ENCODE measurements around the gene S100A1.

Gene S100A1

DNA sequence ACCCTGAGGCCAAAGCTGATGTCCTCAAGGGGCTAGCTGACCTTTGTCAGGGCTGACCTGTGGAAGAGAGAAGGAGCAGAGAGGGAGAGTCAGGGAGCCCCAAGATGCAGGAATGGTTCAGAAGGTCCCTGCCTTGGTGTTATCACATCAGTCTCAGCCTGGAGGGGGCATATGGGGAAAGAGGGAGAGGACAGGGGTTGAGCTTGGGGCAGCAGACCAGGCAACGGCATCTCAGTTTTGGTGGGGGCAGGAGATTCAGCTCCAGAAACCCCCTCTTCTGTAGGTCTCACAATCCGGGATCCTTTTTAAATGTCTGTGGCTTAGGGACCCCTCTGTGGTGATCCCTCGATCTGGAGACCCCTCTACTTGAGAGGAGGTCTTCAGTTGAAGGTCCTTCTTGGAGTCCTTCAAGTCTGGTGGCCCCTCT, 1.7 kb upstream of the S100A1 start:
- Histone ChIP-seq H4K20me1 (ENCODE audit: insufficient read depth, low read length, poor library complexity, severe bottlenecking) (no peaks in the 10 kb centered on the region), H3K4me1 (ENCODE audit: insufficient read depth, low read length, poor library complexity, severe bottlenecking) (peaks cover 26% of the 10 kb centered on the region), H3K4me3 (ENCODE audit: low read length, poor library complexity, severe bottlenecking) (no peak overlapping the region), H2AFZ (ENCODE audit: low read length) (no peak overlapping the region), H3F3A (ENCODE audit: low read depth) (no peaks in the 10 kb centered on the region), H3K79me2 (ENCODE audit: insufficient read depth, low read length) (no peaks in the 10 kb centered on the region), H3K27me3 (ENCODE audit: insufficient read depth, low read length, poor library complexity, severe bottlenecking) (no peaks in the 10 kb centered on the region), H3K9me3 (ENCODE audit: insufficient read depth, low read depth, low read length) (no peaks in the 10 kb centered on the region), H3K9ac (ENCODE audit: low read depth, low read length, poor library complexity, severe bottlenecking) (peak overlapping the region; percentile 41), H3K4me2 (ENCODE audit: low read depth, low read length, poor library complexity, severe bottlenecking) (no peak overlapping the region), H3K36me3 (ENCODE audit: insufficient read depth, low read length) (no peaks in the 10 kb centered on the region), H3K9me2 (replicated peaks; ENCODE audit: low read depth, low read length) (no peaks in the 10 kb centered on the region)
- no peak for TF ChIP-seq EZH2phosphoT487 (IDR thresholded peaks at IDR 0.05; ENCODE audit: borderline replicate concordance)
- TF ChIP-seq, protein P1, sequence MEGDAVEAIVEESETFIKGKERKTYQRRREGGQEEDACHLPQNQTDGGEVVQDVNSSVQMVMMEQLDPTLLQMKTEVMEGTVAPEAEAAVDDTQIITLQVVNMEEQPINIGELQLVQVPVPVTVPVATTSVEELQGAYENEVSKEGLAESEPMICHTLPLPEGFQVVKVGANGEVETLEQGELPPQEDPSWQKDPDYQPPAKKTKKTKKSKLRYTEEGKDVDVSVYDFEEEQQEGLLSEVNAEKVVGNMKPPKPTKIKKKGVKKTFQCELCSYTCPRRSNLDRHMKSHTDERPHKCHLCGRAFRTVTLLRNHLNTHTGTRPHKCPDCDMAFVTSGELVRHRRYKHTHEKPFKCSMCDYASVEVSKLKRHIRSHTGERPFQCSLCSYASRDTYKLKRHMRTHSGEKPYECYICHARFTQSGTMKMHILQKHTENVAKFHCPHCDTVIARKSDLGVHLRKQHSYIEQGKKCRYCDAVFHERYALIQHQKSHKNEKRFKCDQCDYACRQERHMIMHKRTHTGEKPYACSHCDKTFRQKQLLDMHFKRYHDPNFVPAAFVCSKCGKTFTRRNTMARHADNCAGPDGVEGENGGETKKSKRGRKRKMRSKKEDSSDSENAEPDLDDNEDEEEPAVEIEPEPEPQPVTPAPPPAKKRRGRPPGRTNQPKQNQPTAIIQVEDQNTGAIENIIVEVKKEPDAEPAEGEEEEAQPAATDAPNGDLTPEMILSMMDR (conservative IDR thresholded peaks at IDR 0.05; ENCODE audit: low read length) = no peak

DNA sequence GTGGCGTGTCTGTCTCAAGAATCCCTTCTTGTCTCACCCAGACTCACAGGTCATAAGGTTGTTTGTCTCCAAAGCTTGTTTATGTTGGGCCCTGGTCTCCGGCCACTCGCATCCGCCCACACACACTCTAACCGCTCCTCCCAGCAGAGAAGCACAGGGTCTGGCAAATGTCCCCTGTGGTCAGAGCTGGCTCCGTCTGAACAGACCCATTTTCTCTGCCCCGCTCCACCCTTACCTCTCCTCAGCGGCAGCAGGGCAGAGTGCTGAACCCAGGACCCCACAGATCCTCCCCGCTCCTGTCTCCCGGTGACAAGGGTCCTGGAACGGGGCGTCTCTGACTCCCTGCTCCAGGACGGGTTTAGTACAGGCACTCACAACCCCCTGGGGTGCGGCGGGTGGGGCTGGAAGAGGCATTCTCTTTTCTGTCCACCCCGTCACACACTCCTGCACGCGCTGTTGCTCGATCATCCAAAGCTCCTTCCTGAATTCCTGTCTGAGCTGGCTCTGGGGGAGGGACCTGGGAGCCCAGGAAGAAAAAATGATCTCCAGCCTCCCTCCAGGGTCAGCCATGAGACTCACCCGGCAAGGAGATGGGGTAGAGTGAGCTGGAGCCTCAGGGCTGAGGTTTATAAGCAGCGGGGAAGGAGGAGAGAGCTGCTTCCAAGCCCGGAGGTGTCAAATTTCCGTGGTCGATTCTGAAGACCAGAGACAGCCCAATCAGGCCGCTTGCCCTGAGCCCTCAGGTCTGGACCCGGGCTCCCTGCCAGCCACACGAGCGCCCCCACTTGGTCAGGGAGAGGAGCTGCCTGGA, 1.1 kb upstream of the S100A1 start, which contains the start of gene S100A13:
Gene S100A13 (minus strand): TSS at position 602 of the 811 bp plus-strand sequence. CDS start 1,033 bp downstream, outside the sequence.
- Histone ChIP-seq H3K4me1 (ENCODE audit: insufficient read depth, low read length, poor library complexity, severe bottlenecking) (peaks cover 26% of the 10 kb centered on the region), H3F3A (ENCODE audit: low read depth) (no peaks in the 10 kb centered on the region), H3K9me2 (replicated peaks; ENCODE audit: low read depth, low read length) (no peaks in the 10 kb centered on the region), H3K9ac (ENCODE audit: low read depth, low read length, poor library complexity, severe bottlenecking) (peak within 1 kb of the TSS; percentile 41), H3K27me3 (ENCODE audit: insufficient read depth, low read length, poor library complexity, severe bottlenecking) (no peaks in the 10 kb centered on the region), H3K9me3 (ENCODE audit: insufficient read depth, low read depth, low read length) (no peaks in the 10 kb centered on the region), H2AFZ (ENCODE audit: low read length) (no peak within 1 kb of the TSS), H4K20me1 (ENCODE audit: insufficient read depth, low read length, poor library complexity, severe bottlenecking) (no peaks in the 10 kb centered on the region), H3K4me3 (ENCODE audit: low read length, poor library complexity, severe bottlenecking) (no peak within 1 kb of the TSS), H3K4me2 (ENCODE audit: low read depth, low read length, poor library complexity, severe bottlenecking) (peak within 1 kb of the TSS; percentile 28), H3K79me2 (ENCODE audit: insufficient read depth, low read length) (no peaks in the 10 kb centered on the region), H3K36me3 (ENCODE audit: insufficient read depth, low read length) (no peaks in the 10 kb centered on the region)
- TF ChIP-seq, protein P1 (conservative IDR thresholded peaks at IDR 0.05; ENCODE audit: low read length) = no peak; the same call in 1 of the 2 replicates
- TF ChIP-seq EZH2phosphoT487 (IDR thresholded peaks at IDR 0.05; ENCODE audit: borderline replicate concordance) = no peak

DNA sequence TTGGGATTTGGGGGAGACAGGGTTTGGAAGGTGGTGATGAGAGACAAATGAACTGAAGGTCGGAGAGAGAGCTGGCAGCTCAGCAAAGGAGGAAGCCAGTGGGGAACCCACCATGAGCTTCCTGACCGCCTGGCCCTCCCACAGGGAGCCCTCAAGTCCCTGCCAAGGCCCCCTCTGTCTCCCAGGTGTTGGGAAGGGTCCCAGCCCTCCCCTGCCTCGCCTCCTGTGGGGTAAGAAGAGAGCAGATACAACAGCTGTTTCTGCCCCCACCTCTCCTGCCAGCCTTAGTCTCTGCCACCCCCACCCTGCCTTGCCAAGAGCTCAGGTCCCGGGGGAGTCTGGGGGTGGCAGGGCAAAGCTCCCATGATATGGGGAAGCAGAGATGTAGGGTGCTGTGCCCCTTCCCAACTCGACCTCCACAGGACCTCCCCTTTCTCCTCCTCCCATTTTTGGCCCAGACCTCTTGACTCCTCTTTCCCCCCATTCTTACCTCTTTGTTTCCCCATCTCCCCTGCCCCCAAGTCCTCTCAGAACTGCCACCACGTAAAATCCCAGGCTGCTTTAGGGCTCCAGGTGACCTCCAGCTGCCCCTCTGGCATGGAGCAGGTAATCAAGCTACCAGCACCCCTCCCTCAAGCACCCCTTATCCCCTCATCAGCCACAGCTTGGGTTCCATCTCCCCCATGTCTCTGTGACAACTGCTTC, 556 bp downstream of the S100A1 start:
- H4K20me1 ChIP-seq (ENCODE audit: insufficient read depth, low read length, poor library complexity, severe bottlenecking) = no peaks in the 10 kb centered on the region
- no peak overlapping the region for H3K9ac ChIP-seq (ENCODE audit: low read depth, low read length, poor library complexity, severe bottlenecking)
- no peaks in the 10 kb centered on the region for H3K27me3 ChIP-seq (ENCODE audit: insufficient read depth, low read length, poor library complexity, severe bottlenecking)
- H2AFZ ChIP-seq (ENCODE audit: low read length) = no peak overlapping the region
- H3K4me3 ChIP-seq (ENCODE audit: low read length, poor library complexity, severe bottlenecking) = no peak overlapping the region
- H3K4me2 ChIP-seq (ENCODE audit: low read depth, low read length, poor library complexity, severe bottlenecking) = no peak overlapping the region
- H3K9me2 ChIP-seq (replicated peaks; ENCODE audit: low read depth, low read length) = no peaks in the 10 kb centered on the region
- no peaks in the 10 kb centered on the region for H3K36me3 ChIP-seq (ENCODE audit: insufficient read depth, low read length)
- no peak for TF ChIP-seq EZH2phosphoT487 (IDR thresholded peaks at IDR 0.05; ENCODE audit: borderline replicate concordance)
- TF ChIP-seq, protein P1 (conservative IDR thresholded peaks at IDR 0.05; ENCODE audit: low read length) = no peak
- H3K79me2 ChIP-seq (ENCODE audit: insufficient read depth, low read length) = no peaks in the 10 kb centered on the region
- no peaks in the 10 kb centered on the region for H3K9me3 ChIP-seq (ENCODE audit: insufficient read depth, low read depth, low read length)
- H3K4me1 ChIP-seq (ENCODE audit: insufficient read depth, low read length, poor library complexity, severe bottlenecking) = peaks cover 31% of the 10 kb centered on the region
- H3F3A ChIP-seq (ENCODE audit: low read depth) = no peaks in the 10 kb centered on the region

All from Loucy (cell line).